Smooth muscle cell (in vitro differentiated cells): ENCODE measurements around the gene SCYL3. TPM values are rescaled to one million over a fixed set of nuclear protein-coding genes. Genes with fewer than 3 reads are reported as not detected.

Source experiments
- DNase-seq: peaks from one replicate; lab custom pipeline; 2025; ENCODE audit not compliant: unreplicated experiment; lab: John Stamatoyannopoulos, UW
- H2AFZ ChIP-seq: fragments of 200-600 bp; sonication (generic); 2 replicates; pipeline ENCODE4 v1.6.0; 2016; ENCODE audit warnings: antibody characterized with exemption, low read depth, mild to moderate bottlenecking
- H3F3A ChIP-seq: fragments of 200-600 bp; sonication (generic); 2 replicates; pipeline ENCODE4 v1.6.0; 2017; ENCODE audit warnings: antibody characterized with exemption, low read depth
- H3K27ac ChIP-seq: fragments of 200-600 bp; sonication (generic); 2 replicates; pipeline ENCODE4 v1.5.1; 2016; ENCODE audit warnings: low read depth, mild to moderate bottlenecking
- H3K27me3 ChIP-seq: fragments of 200-600 bp; sonication (generic); 2 replicates; pipeline ENCODE4 v1.6.1; 2016; ENCODE audit warnings: low read depth, mild to moderate bottlenecking
- H3K36me3 ChIP-seq: fragments of 200-600 bp; sonication (generic); 2 replicates; pipeline ENCODE4 v1.5.1; 2016; ENCODE audit warnings: low read depth
- H3K4me1 ChIP-seq: fragments of 200-600 bp; sonication (generic); 2 replicates; pipeline ENCODE4 v1.5.1; 2016; ENCODE audit warnings: low read depth
- H3K4me2 ChIP-seq: fragments of 200-600 bp; sonication (generic); 2 replicates; pipeline ENCODE4 v1.6.0; 2016; ENCODE audit warnings: mild to moderate bottlenecking
- H3K4me3 ChIP-seq: fragments of 200-600 bp; sonication (generic); 2 replicates; pipeline ENCODE4 v1.5.1; 2016; ENCODE audit warnings: mild to moderate bottlenecking
- H3K79me2 ChIP-seq: fragments of 200-600 bp; sonication (generic); 2 replicates; pipeline ENCODE4 v1.6.0; 2016; ENCODE audit warnings: low read depth, mild to moderate bottlenecking
- H3K9ac ChIP-seq: fragments of 200-600 bp; sonication (generic); 2 replicates; pipeline ENCODE4 v1.6.0; 2016; ENCODE audit warnings: low read depth
- H3K9me3 ChIP-seq: fragments of 200-600 bp; sonication (generic); replicated peaks from 2 replicates; pipeline ENCODE4 v1.5.1; 2016; ENCODE audit warnings: low read depth
- H4K20me1 ChIP-seq: fragments of 200-600 bp; sonication (generic); 2 replicates; pipeline ENCODE4 v1.6.0; 2016; ENCODE audit warnings: low read depth
- WGBS: methylation state at CpG from one replicate; pipeline ENCODE4 v1.1.7; 2016; ENCODE audit warnings: low lambda C conversion rate; 5-methylcytosine and 5-hydroxymethylcytosine counted together
- polyA plus RNA-seq: library from polyadenylated mRNA; unstranded; fragments of >200 nt; fragmentation: Nextera tagmentation; extraction: Ambion mirVana; gene quantifications from 2 replicates; pipeline ENCODE4 v1.2.1, GENCODE V29; 2016
- total RNA-seq: library from RNA; depleted of rRNA; stranded (reverse); fragments of >200 nt; gene quantifications from 2 replicates; pipeline ENCODE4 v1.2.3, GENCODE V29; 2014
- TF ChIP-seq, protein P1 (sequence below): fragments of 200-600 bp; sonication (generic); IDR thresholded peaks from 2 replicates; pipeline ENCODE4 v1.5.1; 2017; ENCODE audit warnings: borderline replicate concordance, mild to moderate bottlenecking, antibody characterized with exemption; ENCODE audit not compliant: insufficient read depth, poor library complexity, severe bottlenecking

The SCYL3 gene
- total and polyA plus RNA-seq, 2 experiments from 2014 or later: 4.0 to 10.3 TPM

GRCh38 chr1:169925505-169926482 is 32.1 kb upstream of the SCYL3 start:
- 55% methylated on average over 3 of the region's 3 CpGs for WGBS

DNA sequence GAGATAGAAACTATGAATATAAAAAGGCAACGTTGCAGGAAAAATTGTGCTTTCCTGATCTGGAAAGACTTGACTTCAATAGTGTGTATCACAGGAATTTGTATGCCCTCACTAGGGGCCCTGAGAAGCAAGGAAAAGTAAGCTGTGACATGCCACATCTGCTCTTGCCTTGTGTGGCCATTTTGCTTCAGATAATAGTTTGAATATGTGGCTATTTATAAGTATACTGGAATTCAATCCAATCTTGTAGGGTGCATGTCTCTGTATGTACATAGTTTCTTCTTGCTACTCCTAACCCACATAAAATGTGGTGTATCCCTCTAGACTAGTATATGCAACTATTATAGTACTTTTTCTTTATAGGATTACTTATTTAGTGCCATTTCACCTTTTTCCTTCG is 31.1 kb upstream of the SCYL3 start:
- Histone ChIP-seq H3K27ac (peak overlapping the region; percentile 47), H3K36me3 (no peaks in the 10 kb centered on the region), H3F3A (no peaks in the 10 kb centered on the region), H4K20me1 (no peaks in the 10 kb centered on the region), H2AFZ (no peak overlapping the region), H3K9me3 (no peaks in the 10 kb centered on the region), H3K4me3 (no peak overlapping the region), H3K9ac (no peak overlapping the region), H3K4me1 (no peaks in the 10 kb centered on the region), H3K4me2 (no peak overlapping the region), H3K79me2 (no peaks in the 10 kb centered on the region), H3K27me3 (no peaks in the 10 kb centered on the region)
- WGBS: 76% methylated on average over 2 of the region's 2 CpGs
- TF ChIP-seq, protein P1, sequence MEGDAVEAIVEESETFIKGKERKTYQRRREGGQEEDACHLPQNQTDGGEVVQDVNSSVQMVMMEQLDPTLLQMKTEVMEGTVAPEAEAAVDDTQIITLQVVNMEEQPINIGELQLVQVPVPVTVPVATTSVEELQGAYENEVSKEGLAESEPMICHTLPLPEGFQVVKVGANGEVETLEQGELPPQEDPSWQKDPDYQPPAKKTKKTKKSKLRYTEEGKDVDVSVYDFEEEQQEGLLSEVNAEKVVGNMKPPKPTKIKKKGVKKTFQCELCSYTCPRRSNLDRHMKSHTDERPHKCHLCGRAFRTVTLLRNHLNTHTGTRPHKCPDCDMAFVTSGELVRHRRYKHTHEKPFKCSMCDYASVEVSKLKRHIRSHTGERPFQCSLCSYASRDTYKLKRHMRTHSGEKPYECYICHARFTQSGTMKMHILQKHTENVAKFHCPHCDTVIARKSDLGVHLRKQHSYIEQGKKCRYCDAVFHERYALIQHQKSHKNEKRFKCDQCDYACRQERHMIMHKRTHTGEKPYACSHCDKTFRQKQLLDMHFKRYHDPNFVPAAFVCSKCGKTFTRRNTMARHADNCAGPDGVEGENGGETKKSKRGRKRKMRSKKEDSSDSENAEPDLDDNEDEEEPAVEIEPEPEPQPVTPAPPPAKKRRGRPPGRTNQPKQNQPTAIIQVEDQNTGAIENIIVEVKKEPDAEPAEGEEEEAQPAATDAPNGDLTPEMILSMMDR: no peak
- no peak for DNase-seq

More at GRCh38 chr1:169925505-169926482, 32.1 kb upstream of the SCYL3 start:
- no peaks in the 10 kb centered on the region for H3F3A ChIP-seq
- no peak overlapping the region for H3K9ac ChIP-seq
- no peak overlapping the region for H3K4me3 ChIP-seq
- no peaks in the 10 kb centered on the region for H3K27me3 ChIP-seq
- no peak for DNase-seq
- H3K4me1 ChIP-seq: no peaks in the 10 kb centered on the region
- peak overlapping the region; percentile 12 for H3K4me2 ChIP-seq
- no peaks in the 10 kb centered on the region for H3K36me3 ChIP-seq
- H3K9me3 ChIP-seq: no peaks in the 10 kb centered on the region
- H3K27ac ChIP-seq: peak overlapping the region; percentile 47
- TF ChIP-seq, protein P1: no peak
- H3K79me2 ChIP-seq: no peaks in the 10 kb centered on the region
- H4K20me1 ChIP-seq: no peaks in the 10 kb centered on the region
- no peak overlapping the region for H2AFZ ChIP-seq

DNA sequence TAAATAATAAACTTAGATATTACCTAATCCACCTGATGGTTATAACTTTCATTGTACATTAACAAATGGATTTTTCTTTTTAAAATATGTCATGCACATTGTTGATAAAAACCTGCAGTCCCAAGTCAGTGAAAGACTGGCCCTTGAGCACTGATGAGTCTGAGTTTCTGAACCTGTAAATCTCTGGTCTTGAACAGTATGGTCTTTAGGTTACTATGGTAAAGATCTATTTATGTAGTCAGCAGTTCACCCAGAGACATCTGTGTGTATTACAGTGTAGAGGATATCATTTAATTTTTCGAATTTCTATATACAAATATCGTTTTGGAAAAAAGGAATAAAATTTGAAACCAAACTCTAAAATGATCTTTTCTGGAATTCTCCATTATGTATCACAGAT is 30.4 kb upstream of the SCYL3 start:
- no peaks in the 10 kb centered on the region for H3K4me1 ChIP-seq
- no peak overlapping the region for H3K4me2 ChIP-seq

More for the DNA sequence above, 30.4 kb upstream of the SCYL3 start:
- H3F3A ChIP-seq: no peaks in the 10 kb centered on the region
- no peak for DNase-seq
- H3K36me3 ChIP-seq: no peaks in the 10 kb centered on the region
- no peak overlapping the region for H3K4me3 ChIP-seq
- H4K20me1 ChIP-seq: no peaks in the 10 kb centered on the region
- H3K79me2 ChIP-seq: no peaks in the 10 kb centered on the region
- no peak overlapping the region for H3K9ac ChIP-seq
- no peaks in the 10 kb centered on the region for H3K27me3 ChIP-seq
- no peak overlapping the region for H2AFZ ChIP-seq
- TF ChIP-seq, protein P1: no peak
- H3K27ac ChIP-seq: no peak overlapping the region
- H3K9me3 ChIP-seq: no peaks in the 10 kb centered on the region
- whole genome bisulfite sequencing: 92% methylated on average over 2 of the region's 2 CpGs
